Loucy (cell line): Measurements from ENCODE around the gene MAP2K1.

Experiments
- H2AFZ ChIP-seq: fragments of 200-600 bp; sonication (generic); 2 replicates; pipeline ENCODE4 v1.6.0; 2016; ENCODE audit warnings: antibody characterized with exemption, mild to moderate bottlenecking, low read length, moderate library complexity
- H3F3A ChIP-seq: fragments of 200-600 bp; 2 replicates; pipeline ENCODE4 v1.6.0; 2016; ENCODE audit warnings: antibody characterized with exemption, low read depth, mild to moderate bottlenecking
- H3K27me3 ChIP-seq: fragments of 200-600 bp; sonication (generic); 2 replicates; pipeline ENCODE4 v1.6.1; 2014; ENCODE audit warnings: low read length, mild to moderate bottlenecking; ENCODE audit not compliant: insufficient read depth, poor library complexity, severe bottlenecking
- H3K36me3 ChIP-seq: fragments of 200-600 bp; sonication (generic); 2 replicates; pipeline ENCODE4 v1.6.1; 2016; ENCODE audit warnings: low read length; ENCODE audit not compliant: insufficient read depth
- H3K4me1 ChIP-seq: fragments of 200-600 bp; sonication (generic); 2 replicates; pipeline ENCODE4 v1.5.1; 2014; ENCODE audit warnings: low read length, mild to moderate bottlenecking; ENCODE audit not compliant: insufficient read depth, poor library complexity, severe bottlenecking
- H3K4me2 ChIP-seq: fragments of 200-600 bp; sonication (generic); 2 replicates; pipeline ENCODE4 v1.6.0; 2014; ENCODE audit warnings: antibody characterized with exemption, low read length, low read depth, mild to moderate bottlenecking; ENCODE audit not compliant: poor library complexity, severe bottlenecking
- H3K4me3 ChIP-seq: fragments of 200-600 bp; sonication (generic); 2 replicates; pipeline ENCODE4 v1.5.1; 2014; ENCODE audit warnings: low read length, mild to moderate bottlenecking, mixed read lengths; ENCODE audit not compliant: poor library complexity, severe bottlenecking
- H3K79me2 ChIP-seq: fragments of 200-600 bp; sonication (generic); 2 replicates; pipeline ENCODE4 v1.6.1; 2014; ENCODE audit warnings: low read length; ENCODE audit not compliant: insufficient read depth
- H3K9ac ChIP-seq: fragments of 200-600 bp; sonication (generic); 2 replicates; pipeline ENCODE4 v1.6.0; 2014; ENCODE audit warnings: mild to moderate bottlenecking, low read depth, low read length, moderate library complexity; ENCODE audit not compliant: poor library complexity, severe bottlenecking
- H3K9me2 ChIP-seq: fragments of 200-600 bp; sonication (generic); replicated peaks from 2 replicates; pipeline ENCODE4 v1.6.1; 2016; ENCODE audit warnings: low read depth, low read length, mixed read lengths
- H3K9me3 ChIP-seq: fragments of 200-600 bp; sonication (generic); 2 replicates; pipeline ENCODE4 v1.6.1; 2014; ENCODE audit warnings: mild to moderate bottlenecking, antibody characterized with exemption, low read length, low read depth; ENCODE audit not compliant: insufficient read depth
- H4K20me1 ChIP-seq: fragments of 200-600 bp; sonication (generic); 2 replicates; pipeline ENCODE4 v1.6.0; 2014; ENCODE audit warnings: antibody characterized with exemption, low read length, mild to moderate bottlenecking; ENCODE audit not compliant: insufficient read depth, poor library complexity, severe bottlenecking
- EZH2phosphoT487 ChIP-seq: fragments of 200-600 bp; IDR thresholded peaks from 2 replicates; pipeline ENCODE4 v1.6.1; 2018; ENCODE audit warnings: antibody characterized with exemption, mild to moderate bottlenecking, moderate library complexity, borderline replicate concordance
- TF ChIP-seq, protein P1 (sequence below): fragments of 200-600 bp; sonication (generic); conservative IDR thresholded peaks from 2 replicates; pipeline ENCODE4 v1.5.1; 2014; ENCODE audit warnings: mild to moderate bottlenecking, antibody characterized with exemption, low read length

The MAP2K1 gene

DNA sequence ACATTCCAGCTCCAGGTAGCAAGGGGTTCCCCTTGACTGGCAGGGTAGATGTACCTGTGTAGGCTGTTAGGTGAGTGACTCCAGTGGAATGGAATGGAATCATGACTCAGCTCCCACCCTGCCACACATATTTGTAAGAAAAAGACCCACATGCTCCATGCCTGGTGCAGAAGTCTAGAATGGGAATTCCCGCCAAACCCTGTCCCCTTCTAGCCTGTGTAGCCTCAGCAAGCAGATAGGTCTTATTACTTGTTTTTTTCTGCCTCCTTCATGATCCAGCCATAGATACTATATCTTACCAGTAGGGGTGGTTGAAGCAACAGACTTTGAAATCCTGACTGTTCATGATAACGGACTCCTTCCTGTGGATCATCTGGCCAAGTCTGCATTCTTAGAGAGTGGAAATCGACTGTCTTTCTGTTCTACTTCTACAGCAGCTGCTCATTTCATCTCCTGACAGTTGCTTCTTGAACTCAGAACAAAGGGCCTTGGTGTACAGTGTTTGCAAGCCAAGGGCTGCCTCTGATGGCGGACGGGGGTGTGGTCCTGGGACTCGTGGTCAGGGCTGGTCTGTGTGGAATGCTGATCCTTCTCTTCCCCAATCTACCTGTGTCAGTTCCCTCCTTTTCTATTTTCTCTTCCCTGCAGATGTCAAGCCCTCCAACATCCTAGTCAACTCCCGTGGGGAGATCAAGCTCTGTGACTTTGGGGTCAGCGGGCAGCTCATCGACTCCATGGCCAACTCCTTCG lies 94.6 kb downstream of the MAP2K1 start:
- Histone ChIP-seq H3K4me3 (no peak overlapping the region), H3K79me2 (no peaks in the 10 kb centered on the region), H4K20me1 (no peaks in the 10 kb centered on the region), H3K36me3 (peaks cover 46% of the 10 kb centered on the region; the same call in 1 of the 2 replicates), H3K27me3 (no peaks in the 10 kb centered on the region), H2AFZ (no peak overlapping the region), H3K4me1 (no peaks in the 10 kb centered on the region), H3F3A (no peaks in the 10 kb centered on the region), H3K4me2 (no peak overlapping the region), H3K9me2 (no peaks in the 10 kb centered on the region), H3K9ac (no peak overlapping the region), H3K9me3 (no peaks in the 10 kb centered on the region)
- TF ChIP-seq, protein P1, sequence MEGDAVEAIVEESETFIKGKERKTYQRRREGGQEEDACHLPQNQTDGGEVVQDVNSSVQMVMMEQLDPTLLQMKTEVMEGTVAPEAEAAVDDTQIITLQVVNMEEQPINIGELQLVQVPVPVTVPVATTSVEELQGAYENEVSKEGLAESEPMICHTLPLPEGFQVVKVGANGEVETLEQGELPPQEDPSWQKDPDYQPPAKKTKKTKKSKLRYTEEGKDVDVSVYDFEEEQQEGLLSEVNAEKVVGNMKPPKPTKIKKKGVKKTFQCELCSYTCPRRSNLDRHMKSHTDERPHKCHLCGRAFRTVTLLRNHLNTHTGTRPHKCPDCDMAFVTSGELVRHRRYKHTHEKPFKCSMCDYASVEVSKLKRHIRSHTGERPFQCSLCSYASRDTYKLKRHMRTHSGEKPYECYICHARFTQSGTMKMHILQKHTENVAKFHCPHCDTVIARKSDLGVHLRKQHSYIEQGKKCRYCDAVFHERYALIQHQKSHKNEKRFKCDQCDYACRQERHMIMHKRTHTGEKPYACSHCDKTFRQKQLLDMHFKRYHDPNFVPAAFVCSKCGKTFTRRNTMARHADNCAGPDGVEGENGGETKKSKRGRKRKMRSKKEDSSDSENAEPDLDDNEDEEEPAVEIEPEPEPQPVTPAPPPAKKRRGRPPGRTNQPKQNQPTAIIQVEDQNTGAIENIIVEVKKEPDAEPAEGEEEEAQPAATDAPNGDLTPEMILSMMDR: no peak

DNA sequence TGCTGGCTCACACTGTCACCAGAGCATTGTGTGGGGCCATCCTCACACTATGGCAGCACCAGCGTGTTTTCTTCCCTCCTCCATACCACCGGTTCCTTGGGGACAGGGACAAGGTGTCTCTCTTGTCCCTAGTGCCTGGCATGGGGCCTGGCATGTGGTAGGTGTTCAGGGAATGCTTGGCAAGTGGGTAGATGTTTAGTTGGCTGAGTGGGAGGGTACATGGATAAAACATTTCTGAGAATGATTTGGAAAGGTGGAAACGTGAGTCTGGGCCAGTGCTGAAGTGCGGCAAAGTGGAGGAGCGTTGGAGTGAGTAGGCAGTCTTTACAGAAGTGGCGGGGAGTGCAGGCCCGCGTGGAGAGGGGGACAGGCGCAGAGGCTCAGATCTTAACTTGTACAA lies 95.8 kb downstream of the MAP2K1 start:
- H3K4me2 ChIP-seq: no peak overlapping the region
- H3K4me1 ChIP-seq: no peaks in the 10 kb centered on the region
- H3K9ac ChIP-seq: no peak overlapping the region
- no peaks in the 10 kb centered on the region for H3F3A ChIP-seq
- no peaks in the 10 kb centered on the region for H3K9me2 ChIP-seq
- H3K9me3 ChIP-seq: no peaks in the 10 kb centered on the region
- H3K27me3 ChIP-seq: no peaks in the 10 kb centered on the region
- no peak overlapping the region for H2AFZ ChIP-seq
- no peaks in the 10 kb centered on the region for H4K20me1 ChIP-seq
- no peaks in the 10 kb centered on the region for H3K79me2 ChIP-seq
- no peak overlapping the region for H3K4me3 ChIP-seq
- peaks cover 59% of the 10 kb centered on the region; the same call in 1 of the 2 replicates for H3K36me3 ChIP-seq
- TF ChIP-seq, protein P1: no peak
- no peak for TF ChIP-seq EZH2phosphoT487

DNA sequence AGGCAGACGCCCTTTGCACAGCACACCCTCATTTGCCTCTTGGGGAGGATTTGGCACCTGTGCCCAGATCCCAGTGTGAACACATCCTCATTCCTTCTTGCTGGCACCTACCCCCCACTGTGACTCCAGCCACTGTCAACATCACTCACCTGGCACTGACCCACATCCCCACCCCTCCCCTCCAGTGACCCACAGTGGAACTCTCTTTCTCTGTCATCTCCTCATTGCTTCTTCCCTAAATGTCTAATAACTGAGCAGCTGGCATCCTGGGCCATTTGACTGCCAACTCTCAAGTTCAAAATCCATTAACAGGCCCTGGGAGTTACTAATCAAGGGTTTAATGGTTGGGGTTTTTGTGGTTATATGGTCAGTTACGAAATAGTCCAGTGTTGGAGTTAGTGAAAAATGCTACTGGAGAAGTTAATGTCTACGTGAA lies 96.4 kb downstream of the MAP2K1 start:
- no peak overlapping the region for H3K9ac ChIP-seq
- H2AFZ ChIP-seq: no peak overlapping the region
- peaks cover 65% of the 10 kb centered on the region; the same call in 1 of the 2 replicates for H3K36me3 ChIP-seq
- no peaks in the 10 kb centered on the region for H3K79me2 ChIP-seq
- H3K4me1 ChIP-seq: no peaks in the 10 kb centered on the region
- TF ChIP-seq, protein P1: no peak
- no peak for TF ChIP-seq EZH2phosphoT487
- H3K4me3 ChIP-seq: no peak overlapping the region
- H3K4me2 ChIP-seq: no peak overlapping the region
- H3K9me2 ChIP-seq: no peaks in the 10 kb centered on the region
- H3K9me3 ChIP-seq: no peaks in the 10 kb centered on the region
- H3F3A ChIP-seq: no peaks in the 10 kb centered on the region
- H3K27me3 ChIP-seq: no peaks in the 10 kb centered on the region
- no peaks in the 10 kb centered on the region for H4K20me1 ChIP-seq
